HuH-7 (cell line): ENCODE data around the gene AGAP2.
A peak's percentile ranks its signal among the peaks of the same experiment; 100 is the strongest.
"Not testable (repeated sequence)": the region's sequence is repeated elsewhere in the genome, so short reads cannot be mapped to it uniquely, and the experiment has no call there.

Experiments
- DNase-seq: peaks from one replicate; pipeline ENCODE4 v3.0.0; 2011; ENCODE audit warnings: low spot score

AGAP2 gene

GRCh38 chr12:57738661-57739237 lies at the start of gene AGAP2:
Gene AGAP2, minus strand, starts transcription at chr12:57738742. Its CDS starts 496 bp downstream, at chr12:57738246.
- DNase-seq: peak; percentile 65

- DNase-seq: no peak
These were observed 45.3 kb upstream of the AGAP2 start for GRCh38 chr12:57783861-57784260.

DNA sequence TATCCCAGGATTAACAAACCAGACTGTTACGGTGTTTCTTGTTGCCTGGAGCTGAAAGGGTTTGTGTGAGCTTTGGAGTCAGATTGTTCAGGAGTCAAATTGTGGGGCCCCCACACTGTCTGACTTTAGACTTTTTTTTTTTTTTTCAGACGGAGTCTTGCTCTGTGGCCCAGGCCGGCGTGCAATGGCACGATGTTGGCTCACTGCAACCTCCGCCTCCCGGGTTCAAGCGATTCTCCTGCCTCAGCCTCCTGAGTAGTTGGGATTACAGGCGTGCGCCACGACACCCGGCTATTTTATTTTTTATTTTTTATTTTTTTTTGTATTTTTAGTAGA lies 44.9 kb upstream of the AGAP2 start:
- no peak for DNase-seq

GRCh38 chr12:57782608-57783465 lies 44.3 kb upstream of the AGAP2 start, which contains the start of gene TSFM:
Gene TSFM, plus strand, starts transcription at chr12:57782787. Its CDS starts 15 bp downstream, at chr12:57782802.
- DNase-seq: peak; percentile 79

DNA sequence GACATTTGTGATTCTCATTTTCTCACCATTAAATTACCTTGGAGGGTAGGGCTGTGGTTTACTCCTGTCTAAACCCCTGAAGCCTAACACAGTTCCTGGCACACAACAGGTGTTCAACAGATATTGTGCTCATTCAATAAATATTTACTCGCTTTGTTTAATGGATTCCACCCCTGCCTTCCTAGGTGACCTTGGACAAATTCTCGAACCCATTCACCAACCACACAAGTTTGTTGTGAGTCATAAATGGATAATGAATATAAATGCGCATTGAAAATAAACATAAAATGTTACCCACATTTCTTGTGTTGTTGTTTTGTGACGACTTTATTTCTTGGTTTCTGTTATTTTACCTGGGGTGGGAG lies 43.7 kb upstream of the AGAP2 start:
- no peak for DNase-seq

DNA sequence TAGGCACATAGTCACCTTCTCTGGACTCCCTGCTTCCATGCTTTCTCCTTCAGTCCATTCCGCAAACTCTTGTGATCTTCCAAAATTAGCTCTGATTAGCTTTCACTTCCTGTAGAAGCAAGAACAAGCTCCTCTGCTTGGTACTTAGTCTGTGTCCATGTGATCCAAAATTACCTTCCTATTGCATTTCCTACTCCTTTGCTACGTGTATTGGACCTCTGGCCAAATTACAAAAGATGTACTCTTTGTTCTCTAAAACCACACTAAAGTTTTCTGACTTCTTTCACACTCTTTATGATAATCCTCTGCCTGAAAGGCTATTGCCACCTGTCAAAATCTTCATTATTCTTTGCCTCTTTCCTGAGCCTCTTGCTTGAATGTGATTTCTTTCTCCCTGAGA lies 43.3 kb upstream of the AGAP2 start:
- DNase-seq: no peak

- DNase-seq: no peak
These were observed 42.7 kb upstream of the AGAP2 start for GRCh38 chr12:57781244-57781643.

GRCh38 chr12:57780284-57780897 lies 41.8 kb upstream of the AGAP2 start:
- DNase-seq: no peak

DNA sequence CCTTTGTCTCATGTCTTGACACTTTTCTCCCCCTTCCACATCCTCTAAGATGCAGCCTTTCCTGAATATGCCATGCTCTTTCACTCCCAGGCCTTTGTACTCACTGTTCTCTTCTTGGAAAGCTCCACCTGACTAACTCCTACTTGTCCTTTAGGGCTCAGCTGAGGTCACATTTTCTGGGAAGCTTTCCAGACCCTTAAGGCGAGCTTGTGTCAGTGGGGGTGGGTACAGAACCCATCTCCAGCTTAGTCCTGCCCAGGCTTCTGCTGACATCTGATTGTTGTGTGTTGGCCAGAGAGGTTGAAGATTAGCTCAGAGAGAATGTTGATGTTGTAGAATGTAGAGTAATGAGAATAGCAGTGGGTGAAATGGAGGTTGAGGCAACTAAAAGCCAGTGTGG lies 41.2 kb upstream of the AGAP2 start:
- no peak for DNase-seq

DNA sequence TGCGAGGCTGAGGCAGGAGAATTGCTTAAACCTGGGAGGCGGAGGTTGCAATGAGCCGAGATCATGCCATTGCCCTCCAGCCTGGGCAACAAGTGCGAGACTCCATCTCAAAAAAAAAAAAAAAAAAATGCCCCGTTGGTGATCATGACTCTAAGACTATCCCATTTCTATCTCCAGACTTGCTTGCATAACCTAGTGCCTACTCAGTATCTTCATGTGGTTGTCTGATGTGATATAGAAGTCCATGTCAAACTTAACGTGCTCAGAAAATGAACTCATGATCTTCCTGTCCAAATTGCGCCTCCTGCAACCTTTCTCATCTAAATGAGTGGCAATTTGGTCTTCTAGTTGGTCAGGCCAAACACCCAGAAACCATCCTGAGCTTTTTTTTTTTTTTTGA lies 39.4 kb upstream of the AGAP2 start:
- no peak for DNase-seq

DNA sequence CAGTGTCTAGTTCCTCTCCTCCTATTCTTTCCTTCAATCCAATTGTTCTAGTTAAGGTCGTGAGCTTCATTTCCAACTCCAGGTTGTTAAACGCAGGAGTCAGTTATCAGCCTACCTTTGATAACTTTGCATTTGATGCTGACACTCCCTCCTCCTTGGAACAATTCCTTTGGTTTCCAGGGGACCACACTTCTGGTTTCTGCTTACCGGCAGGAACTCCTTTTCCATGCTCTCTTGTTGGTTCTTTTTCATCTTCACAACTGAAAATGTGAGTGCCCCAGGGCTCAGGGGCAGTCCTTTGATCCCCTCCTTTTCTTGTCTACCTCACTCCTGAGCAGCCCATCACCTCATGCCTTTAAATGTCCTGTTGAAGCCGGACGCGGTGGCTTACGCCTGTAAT lies 38.8 kb upstream of the AGAP2 start:
- DNase-seq: no peak

- no peak for DNase-seq
These were observed 37.7 kb upstream of the AGAP2 start for GRCh38 chr12:57776247-57776587.

GRCh38 chr12:57775563-57776246 lies 37.2 kb upstream of the AGAP2 start:
- no peak for DNase-seq

DNA sequence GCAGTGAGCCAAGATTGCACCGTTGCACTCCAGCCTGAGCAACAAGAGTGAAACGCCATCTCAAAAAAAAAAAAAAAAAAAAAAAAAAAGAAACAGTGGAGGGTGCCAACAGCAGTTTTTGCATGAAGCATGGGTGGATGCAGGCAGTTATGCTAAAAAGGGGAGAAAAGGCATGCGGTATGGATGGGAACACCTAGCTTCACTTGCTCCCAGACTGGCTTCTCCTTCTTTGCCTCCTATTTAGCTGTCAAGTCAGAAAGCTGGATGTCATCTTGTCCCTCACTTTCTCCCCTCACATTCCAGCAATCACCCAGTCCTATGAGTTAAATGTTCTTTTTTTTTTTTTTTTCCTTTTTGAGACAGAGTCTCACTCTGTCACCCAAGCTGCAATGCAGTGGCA lies 36.5 kb upstream of the AGAP2 start:
- no peak for DNase-seq

DNA sequence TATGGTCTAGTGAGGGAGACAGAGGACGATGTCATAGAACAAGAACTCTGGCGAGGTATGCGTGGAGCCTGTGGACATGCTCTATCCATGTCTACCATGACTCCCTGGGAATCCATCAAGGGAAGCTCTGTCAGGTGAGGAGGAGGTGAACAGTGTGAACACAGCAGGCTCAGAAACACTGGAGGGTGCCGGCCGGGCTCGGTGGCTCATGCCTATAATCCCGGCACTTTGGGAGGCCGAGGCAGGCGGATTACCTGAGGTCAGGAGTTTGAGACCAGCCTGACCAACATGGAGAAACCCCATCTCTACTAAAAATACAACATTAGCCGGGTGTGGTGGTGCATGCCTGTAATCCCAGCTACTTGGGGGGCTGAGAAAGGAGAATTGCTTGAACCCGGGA lies 36.1 kb upstream of the AGAP2 start:
- DNase-seq: not testable (repeated sequence)

DNA sequence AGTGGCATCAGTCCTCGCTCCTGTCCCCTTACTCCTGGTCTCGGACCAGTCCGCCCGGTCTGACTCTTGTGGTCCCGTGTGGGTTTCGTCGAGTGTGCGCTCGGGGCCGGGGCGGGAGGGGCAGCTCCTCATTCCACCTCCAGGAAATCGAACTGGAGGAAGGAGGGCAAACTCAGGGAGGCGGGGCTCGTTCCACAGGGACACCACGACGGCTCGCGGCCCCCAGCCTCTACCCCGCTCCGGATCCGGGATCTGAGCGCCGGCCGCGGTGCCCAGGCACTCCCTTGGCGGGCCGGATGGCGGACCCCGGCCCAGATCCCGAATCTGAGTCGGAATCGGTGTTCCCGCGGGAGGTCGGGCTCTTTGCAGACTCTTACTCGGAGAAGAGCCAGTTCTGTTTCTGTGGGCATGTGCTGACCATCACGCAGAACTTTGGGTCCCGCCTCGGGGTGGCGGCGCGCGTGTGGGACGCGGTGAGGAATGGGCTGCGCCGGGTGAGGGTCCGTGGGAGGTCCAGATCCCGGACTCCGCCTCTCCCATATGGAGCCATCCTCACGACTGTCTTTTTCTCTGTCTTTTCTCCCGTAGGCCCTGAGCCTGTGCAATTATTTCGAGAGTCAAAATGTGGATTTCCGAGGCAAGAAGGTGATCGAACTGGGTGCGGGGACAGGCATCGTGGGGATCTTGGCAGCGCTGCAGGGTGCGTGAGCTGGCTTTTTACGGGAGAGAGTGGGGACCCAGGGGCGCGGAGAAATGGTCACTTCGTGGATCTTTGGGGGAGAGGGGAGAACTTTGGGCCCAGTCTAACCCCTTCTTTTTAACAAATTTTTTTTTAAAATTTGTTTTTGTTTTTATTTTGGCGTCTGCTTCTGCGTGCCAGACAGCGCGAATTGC lies 34.1 kb upstream of the AGAP2 start, which contains the start of gene EEF1AKMT3:
TSS of gene EEF1AKMT3 (plus strand) at position 186 of the 894 bp plus-strand sequence. CDS start at position 297, 111 bp downstream.
- DNase-seq: peak; percentile 71

DNA sequence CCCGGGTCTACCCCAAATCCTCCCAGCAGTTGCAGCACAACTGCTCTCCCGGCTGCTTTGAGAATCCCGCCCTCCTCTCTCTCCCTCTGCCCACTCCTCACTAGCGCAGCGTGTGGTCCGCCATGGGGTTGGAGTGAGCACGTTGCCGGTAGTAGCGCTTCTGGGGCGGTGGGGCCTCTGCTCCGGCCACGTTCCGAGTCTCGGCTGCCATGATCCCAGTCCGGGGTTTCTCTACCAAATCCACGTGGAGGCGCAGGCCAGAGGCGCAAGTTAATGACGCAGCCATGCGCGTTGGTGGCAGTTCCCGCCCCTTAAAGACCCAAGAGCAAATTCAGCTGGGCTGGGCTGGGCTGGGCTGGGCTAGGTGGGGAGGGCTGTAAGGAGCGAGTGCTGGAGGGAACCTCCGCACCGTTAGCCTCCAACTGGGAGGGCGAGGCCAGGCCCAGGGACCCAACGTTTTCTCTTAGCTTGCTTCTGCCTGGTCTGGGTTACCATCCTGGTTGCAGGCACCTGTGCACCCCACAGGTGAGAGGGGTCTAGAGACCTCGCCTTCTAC lies 33.4 kb upstream of the AGAP2 start, which contains the start of gene METTL1:
TSS of gene METTL1 (minus strand) at position 233 of the 556 bp plus-strand sequence. CDS start at position 211, 22 bp downstream.
- peak; percentile 96 for DNase-seq

GRCh38 chr12:57771236-57771872 lies 32.8 kb upstream of the AGAP2 start:
- DNase-seq: peak; percentile 97

GRCh38 chr12:57770734-57771133 lies 32.2 kb upstream of the AGAP2 start:
- DNase-seq: no peak

GRCh38 chr12:57769594-57769993 lies 31.1 kb upstream of the AGAP2 start:
- no peak for DNase-seq

- DNase-seq: no peak
These were observed 29.3 kb upstream of the AGAP2 start for GRCh38 chr12:57767876-57768275.
